ENCODE results near the gene TTC7B. TPM values are rescaled to one million over a fixed set of nuclear protein-coding genes. Genes with fewer than 3 reads are reported as not detected.

Gene TTC7B
- total RNA-seq, 1 experiment from 2014 or later = 70.6 TPM

- Histone ChIP-seq H2AFZ (ENCODE audit: low read depth, low read length, poor library complexity, severe bottlenecking) (no peak overlapping the region), H3K27ac (ENCODE audit: low read depth, low read length) (no peak overlapping the region), H3K27me3 (ENCODE audit: insufficient read depth, low read length) (no peaks in the 10 kb centered on the region), H3K4me1 (ENCODE audit: control insufficient read depth in 1 of 2, insufficient read depth in 2 of 2, low read length in 2 of 2) (no peaks in the 10 kb centered on the region), H4K20me1 (ENCODE audit: insufficient read depth) (no peaks in the 10 kb centered on the region; the same call in 1 of the 2 replicates), H3K36me3 (ENCODE audit: control insufficient read depth in 1 of 2, insufficient read depth in 2 of 2, low read length in 2 of 2) (no peaks in the 10 kb centered on the region), H3K9ac (ENCODE audit: low read length) (no peak overlapping the region), H3K4me2 (ENCODE audit: low read length) (no peak overlapping the region), H3K9me3 (ENCODE audit: control insufficient read depth in 1 of 2, insufficient read depth in 1 of 2, low read depth in 1 of 2, low read length in 2 of 2) (no peaks in the 10 kb centered on the region), H3K9me2 (ENCODE audit: insufficient read depth) (no peaks in the 10 kb centered on the region), H3K4me3 (replicated peaks in 1 of 2; ENCODE audit: low read depth in 1 of 2, low read length in 2 of 2) (no peak overlapping the region), H3K79me2 (ENCODE audit: insufficient read depth, low read length) (no peaks in the 10 kb centered on the region)
- TF ChIP-seq TCF7L2 (IDR thresholded peaks at IDR 0.05; ENCODE audit: borderline replicate concordance, extremely low read depth, insufficient read depth, insufficient read length) (no peak), CBX3 (IDR thresholded peaks at IDR 0.05; ENCODE audit: low read depth) (no peak), SIN3A (IDR thresholded peaks at IDR 0.05; ENCODE audit: low read depth) (no peak), POLR2A (IDR thresholded peaks at IDR 0.05; ENCODE audit: borderline replicate concordance, extremely low read depth, insufficient read depth, insufficient read length) (no peak), JUND (IDR thresholded peaks at IDR 0.05) (no peak), FOSL1 (IDR thresholded peaks at IDR 0.05; ENCODE audit: low read depth) (no peak), RAD21 (IDR thresholded peaks at IDR 0.05; ENCODE audit: low read depth) (no peak), EZH2phosphoT487 (IDR thresholded peaks at IDR 0.05; ENCODE audit: borderline replicate concordance) (no peak), CEBPB (IDR thresholded peaks at IDR 0.05; ENCODE audit: low read depth) (no peak), ZBTB33 (IDR thresholded peaks at IDR 0.05; ENCODE audit: extremely low read depth, insufficient replicate concordance, low read length) (no peak), ZNF274 (IDR thresholded peaks at IDR 0.05; ENCODE audit: low read depth, low read length) (no peak)
- TF ChIP-seq, protein P1, sequence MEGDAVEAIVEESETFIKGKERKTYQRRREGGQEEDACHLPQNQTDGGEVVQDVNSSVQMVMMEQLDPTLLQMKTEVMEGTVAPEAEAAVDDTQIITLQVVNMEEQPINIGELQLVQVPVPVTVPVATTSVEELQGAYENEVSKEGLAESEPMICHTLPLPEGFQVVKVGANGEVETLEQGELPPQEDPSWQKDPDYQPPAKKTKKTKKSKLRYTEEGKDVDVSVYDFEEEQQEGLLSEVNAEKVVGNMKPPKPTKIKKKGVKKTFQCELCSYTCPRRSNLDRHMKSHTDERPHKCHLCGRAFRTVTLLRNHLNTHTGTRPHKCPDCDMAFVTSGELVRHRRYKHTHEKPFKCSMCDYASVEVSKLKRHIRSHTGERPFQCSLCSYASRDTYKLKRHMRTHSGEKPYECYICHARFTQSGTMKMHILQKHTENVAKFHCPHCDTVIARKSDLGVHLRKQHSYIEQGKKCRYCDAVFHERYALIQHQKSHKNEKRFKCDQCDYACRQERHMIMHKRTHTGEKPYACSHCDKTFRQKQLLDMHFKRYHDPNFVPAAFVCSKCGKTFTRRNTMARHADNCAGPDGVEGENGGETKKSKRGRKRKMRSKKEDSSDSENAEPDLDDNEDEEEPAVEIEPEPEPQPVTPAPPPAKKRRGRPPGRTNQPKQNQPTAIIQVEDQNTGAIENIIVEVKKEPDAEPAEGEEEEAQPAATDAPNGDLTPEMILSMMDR (IDR thresholded peaks at IDR 0.05 in 2 of 3, conservative IDR thresholded peaks at IDR 0.05 in 1 of 3; ENCODE audit: borderline replicate concordance in 1 of 3, insufficient read depth in 1 of 3, low read depth in 2 of 3, low read length in 2 of 3) = no peak
- TF ChIP-seq, protein P2, sequence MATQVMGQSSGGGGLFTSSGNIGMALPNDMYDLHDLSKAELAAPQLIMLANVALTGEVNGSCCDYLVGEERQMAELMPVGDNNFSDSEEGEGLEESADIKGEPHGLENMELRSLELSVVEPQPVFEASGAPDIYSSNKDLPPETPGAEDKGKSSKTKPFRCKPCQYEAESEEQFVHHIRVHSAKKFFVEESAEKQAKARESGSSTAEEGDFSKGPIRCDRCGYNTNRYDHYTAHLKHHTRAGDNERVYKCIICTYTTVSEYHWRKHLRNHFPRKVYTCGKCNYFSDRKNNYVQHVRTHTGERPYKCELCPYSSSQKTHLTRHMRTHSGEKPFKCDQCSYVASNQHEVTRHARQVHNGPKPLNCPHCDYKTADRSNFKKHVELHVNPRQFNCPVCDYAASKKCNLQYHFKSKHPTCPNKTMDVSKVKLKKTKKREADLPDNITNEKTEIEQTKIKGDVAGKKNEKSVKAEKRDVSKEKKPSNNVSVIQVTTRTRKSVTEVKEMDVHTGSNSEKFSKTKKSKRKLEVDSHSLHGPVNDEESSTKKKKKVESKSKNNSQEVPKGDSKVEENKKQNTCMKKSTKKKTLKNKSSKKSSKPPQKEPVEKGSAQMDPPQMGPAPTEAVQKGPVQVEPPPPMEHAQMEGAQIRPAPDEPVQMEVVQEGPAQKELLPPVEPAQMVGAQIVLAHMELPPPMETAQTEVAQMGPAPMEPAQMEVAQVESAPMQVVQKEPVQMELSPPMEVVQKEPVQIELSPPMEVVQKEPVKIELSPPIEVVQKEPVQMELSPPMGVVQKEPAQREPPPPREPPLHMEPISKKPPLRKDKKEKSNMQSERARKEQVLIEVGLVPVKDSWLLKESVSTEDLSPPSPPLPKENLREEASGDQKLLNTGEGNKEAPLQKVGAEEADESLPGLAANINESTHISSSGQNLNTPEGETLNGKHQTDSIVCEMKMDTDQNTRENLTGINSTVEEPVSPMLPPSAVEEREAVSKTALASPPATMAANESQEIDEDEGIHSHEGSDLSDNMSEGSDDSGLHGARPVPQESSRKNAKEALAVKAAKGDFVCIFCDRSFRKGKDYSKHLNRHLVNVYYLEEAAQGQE (IDR thresholded peaks at IDR 0.05; ENCODE audit: low read depth) = no peak
- TF ChIP-seq, protein P3, sequence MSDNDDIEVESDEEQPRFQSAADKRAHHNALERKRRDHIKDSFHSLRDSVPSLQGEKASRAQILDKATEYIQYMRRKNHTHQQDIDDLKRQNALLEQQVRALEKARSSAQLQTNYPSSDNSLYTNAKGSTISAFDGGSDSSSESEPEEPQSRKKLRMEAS (IDR thresholded peaks at IDR 0.05) = no peak
- TF ChIP-seq, protein P4, sequence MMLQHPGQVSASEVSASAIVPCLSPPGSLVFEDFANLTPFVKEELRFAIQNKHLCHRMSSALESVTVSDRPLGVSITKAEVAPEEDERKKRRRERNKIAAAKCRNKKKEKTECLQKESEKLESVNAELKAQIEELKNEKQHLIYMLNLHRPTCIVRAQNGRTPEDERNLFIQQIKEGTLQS (IDR thresholded peaks at IDR 0.05) = no peak
- DNase-seq (ENCODE audit: low read depth, low spot score) (no peak), ATAC-seq (no peak)
- ChIA-PET POLR2A (no interaction called here), RAD21 (ENCODE audit: low non-redundant PET in 1 of 2, low total read pairs in 2 of 2, uncharacterized antibody in 2 of 2, unreplicated experiment in 2 of 2) (no interaction called here), CTCF (no interaction called here)
- intact Hi-C loops (cut with micrococcal nuclease) = no loop called here
- no TSS peak for BruUV-seq (replicated peaks)
Observed at GRCh38 chr14:90691627-90692026, 124.6 kb downstream of the TTC7B start.
